NCI-H345 (cell line): ENCODE measurements around the gene GTPBP10.

Experiments used
- DNase-seq: peaks from one replicate; lab custom pipeline; 2025; lab: John Stamatoyannopoulos, UW

GTPBP10 gene

DNA sequence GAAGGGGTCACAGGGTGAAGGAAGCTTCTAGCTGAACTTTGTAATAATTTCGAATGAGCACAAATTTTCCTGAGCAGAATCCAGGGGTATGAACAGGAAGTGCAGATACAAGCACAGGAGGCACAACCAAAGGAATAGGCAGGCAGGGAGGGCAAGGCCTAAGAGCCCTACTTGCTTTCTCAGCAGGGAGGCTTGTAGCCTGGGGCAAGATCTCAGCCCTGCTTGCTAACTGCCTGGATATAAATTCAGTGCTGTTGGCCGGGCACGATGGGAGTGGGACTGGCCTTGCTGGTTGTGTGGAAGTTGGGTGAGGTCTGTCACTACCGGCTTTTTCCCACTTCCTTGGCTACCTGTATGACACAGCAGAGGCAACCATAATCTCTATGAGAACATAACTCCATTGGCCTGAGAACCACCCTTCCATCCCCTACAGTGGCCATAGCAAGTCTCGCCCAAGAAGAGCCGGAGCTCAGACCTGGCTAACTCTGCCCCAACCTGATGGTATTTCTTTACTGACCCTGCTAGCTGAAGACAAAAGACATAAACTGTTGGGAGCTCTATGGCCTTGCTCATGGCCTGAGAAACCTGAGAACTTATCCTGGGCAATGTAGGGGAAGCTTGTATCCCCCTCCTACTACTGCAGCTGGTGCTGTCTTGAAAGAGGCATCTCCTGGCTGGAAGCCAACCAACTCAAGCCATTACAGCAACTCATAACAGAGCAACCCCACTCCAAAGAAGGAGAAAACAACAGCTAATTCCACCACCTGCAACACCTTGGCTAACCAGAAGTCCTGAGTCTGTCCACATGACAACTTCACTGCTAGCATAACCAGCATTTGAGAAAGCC, 84.3 kb downstream of the GTPBP10 start:
- no peak for DNase-seq

DNA sequence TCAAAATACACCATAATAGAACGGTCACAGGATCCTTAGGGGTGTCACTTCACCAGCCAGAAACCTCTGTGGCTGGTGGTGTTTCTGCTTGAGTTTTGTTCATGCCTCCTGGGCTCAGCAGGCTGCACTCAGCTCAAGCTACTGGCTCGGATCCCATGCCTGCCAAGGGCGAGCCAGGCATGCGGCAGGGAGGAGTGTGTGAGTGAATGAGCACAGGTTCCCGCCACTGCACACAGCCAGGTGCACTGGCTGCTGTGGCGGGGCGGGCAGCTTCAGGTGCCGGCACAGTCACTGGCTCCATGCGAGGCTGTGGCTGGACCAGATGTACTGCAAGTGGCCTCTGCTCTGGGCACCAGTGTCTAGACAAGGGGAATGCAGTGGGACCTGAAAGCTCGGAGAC, 86.2 kb downstream of the GTPBP10 start:
- no peak for DNase-seq

DNA sequence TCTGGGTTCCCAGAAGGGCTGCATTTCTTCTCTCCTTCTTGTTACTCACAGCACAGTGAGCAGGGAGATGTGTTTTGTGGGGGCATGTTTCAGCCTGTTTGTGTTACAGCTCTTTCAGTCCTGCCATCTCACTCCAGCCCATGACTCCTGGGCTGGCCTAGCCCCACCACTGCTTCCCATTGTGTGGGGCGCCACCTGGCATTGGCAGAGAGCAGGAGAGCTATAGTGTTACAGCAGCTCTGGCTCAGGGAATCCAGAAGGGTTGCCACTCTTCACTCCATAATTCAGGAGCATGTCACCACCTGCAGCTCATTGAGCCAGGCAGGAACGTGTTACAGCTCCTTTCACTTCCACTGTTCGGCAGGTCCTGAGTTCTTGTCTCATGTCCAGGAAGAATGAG, 86.7 kb downstream of the GTPBP10 start:
- no peak for DNase-seq
